Breast epithelium (tissue), 3 donors: ENCODE measurements around the gene LYRM4.

ENCODE experiments used
- POLR2A ChIP-seq: fragments of 450-650 bp; IDR thresholded peaks from one replicate; pipeline ENCODE4 v1.6.1; 2016; ENCODE audit warnings: antibody characterized with exemption, mild to moderate bottlenecking, moderate library complexity
- TF ChIP-seq, protein P1 (sequence below), 3 donors: fragments of 450-650 bp; IDR thresholded peaks; one replicate each; pipeline ENCODE4 v1.5.1; 2016 to 2017; ENCODE audit warnings: antibody characterized with exemption in 3 of 3, mild to moderate bottlenecking in 3 of 3, moderate library complexity in 3 of 3

DNA sequence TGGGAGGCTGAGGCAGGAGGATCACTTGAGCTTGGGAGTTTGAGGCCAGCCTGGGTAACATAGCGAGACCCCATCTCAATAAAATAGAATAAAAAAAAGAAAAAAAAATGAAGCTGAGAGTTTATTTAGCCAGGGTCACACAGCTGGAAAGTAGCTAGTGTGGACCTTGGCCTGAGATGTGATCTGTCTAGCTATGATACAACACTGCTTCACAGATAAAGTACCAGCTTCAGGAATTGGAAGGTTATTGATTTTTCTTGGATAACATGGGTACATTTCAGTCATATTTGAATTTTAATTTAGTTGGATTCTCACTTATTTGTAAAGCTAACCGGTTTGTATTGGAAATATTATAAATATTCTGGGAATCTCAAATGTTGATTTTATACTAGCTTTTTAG lies 5.7 kb upstream of the LYRM4 start:
- TF ChIP-seq POLR2A = no peak
- TF ChIP-seq, protein P1, sequence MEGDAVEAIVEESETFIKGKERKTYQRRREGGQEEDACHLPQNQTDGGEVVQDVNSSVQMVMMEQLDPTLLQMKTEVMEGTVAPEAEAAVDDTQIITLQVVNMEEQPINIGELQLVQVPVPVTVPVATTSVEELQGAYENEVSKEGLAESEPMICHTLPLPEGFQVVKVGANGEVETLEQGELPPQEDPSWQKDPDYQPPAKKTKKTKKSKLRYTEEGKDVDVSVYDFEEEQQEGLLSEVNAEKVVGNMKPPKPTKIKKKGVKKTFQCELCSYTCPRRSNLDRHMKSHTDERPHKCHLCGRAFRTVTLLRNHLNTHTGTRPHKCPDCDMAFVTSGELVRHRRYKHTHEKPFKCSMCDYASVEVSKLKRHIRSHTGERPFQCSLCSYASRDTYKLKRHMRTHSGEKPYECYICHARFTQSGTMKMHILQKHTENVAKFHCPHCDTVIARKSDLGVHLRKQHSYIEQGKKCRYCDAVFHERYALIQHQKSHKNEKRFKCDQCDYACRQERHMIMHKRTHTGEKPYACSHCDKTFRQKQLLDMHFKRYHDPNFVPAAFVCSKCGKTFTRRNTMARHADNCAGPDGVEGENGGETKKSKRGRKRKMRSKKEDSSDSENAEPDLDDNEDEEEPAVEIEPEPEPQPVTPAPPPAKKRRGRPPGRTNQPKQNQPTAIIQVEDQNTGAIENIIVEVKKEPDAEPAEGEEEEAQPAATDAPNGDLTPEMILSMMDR (IDR thresholded peaks at IDR 0.05) = no peak
